ENCODE results near the gene MIX23. TPM values are rescaled to one million over a fixed set of nuclear protein-coding genes. Genes with fewer than 3 reads are reported as not detected.
A peak's percentile ranks its signal among the peaks of the same experiment; 100 is the strongest.

Gene MIX23
- total and polyA plus RNA-seq, 2 of the 4 experiments (the other 2 are of a cell fraction) = 10.0 to 26.7 TPM

DNA sequence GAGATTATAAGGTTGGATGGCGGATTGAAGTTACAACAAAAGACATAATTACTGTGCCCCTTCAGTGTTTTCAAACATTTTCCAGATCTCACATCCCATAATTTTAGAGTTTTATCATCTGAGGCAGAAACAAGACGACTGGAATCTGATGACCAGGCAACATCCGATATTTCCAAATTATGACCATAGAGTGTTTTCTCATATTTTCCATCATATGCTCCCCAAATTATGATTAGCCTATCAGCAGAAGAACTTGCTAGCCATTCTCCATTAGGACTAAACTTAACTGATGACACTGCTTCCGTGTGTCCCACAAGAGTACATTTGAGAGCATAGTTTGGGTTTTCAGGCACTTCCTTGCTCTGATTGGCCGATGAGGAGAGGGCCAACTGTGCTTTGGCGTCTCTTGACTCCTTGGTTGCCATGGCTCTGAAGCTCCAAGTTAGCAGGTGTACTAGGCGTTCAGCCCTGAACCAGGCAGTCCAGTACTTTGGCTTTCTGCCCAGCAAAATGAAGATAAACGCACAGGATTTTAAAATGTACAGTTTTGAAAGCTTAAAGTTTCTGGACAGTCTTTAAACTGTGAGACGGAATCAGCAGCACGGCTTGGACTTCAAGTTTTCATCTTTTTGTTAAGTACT lies 32.2 kb upstream of the MIX23 start (continued):
- TF ChIP-seq CTCF (conservative IDR thresholded peaks at IDR 0.05; ENCODE audit: low read depth, low read length) = no peak
- no peak for TF ChIP-seq BHLHE40 (IDR thresholded peaks at IDR 0.05; ENCODE audit: low read depth, low read length)
- TF ChIP-seq RCOR1 (IDR thresholded peaks at IDR 0.05; ENCODE audit: insufficient replicate concordance, low read length) = no peak

GRCh38 chr3:122414391-122414790 lies 31.4 kb upstream of the MIX23 start:
- Histone ChIP-seq H2AK5ac (ENCODE audit: low read depth, low read length) (no peak overlapping the region), H3K4ac (ENCODE audit: low read depth, low read length) (no peak overlapping the region), H2AFZ (replicated peaks; ENCODE audit: low read length, poor library complexity) (no peak overlapping the region), H2BK15ac (ENCODE audit: low read depth, low read length) (no peak overlapping the region), H4K5ac (ENCODE audit: low read depth, low read length) (no peak overlapping the region), H4K91ac (ENCODE audit: insufficient read depth, low read depth, low read length) (no peak overlapping the region), H3K4me3 (ENCODE audit: insufficient read depth, low read depth, low read length) (no peak overlapping the region), H3K18ac (ENCODE audit: low read depth, low read length) (no peak overlapping the region), H2AK9ac (replicated peaks; ENCODE audit: low read depth, low read length, poor library complexity) (no peak overlapping the region), H3K9ac (ENCODE audit: low read depth, low read length) (no peak overlapping the region), H3K27ac (ENCODE audit: insufficient read depth, low read length) (no peak overlapping the region), H2BK5ac (ENCODE audit: low read depth, low read length, poor library complexity, severe bottlenecking) (no peak overlapping the region), H3K4me2 (ENCODE audit: low read depth, low read length) (peak overlapping the region; percentile 93; the same call in 1 of the 2 replicates), H3K23ac (ENCODE audit: low read depth, low read length) (no peak overlapping the region), H2BK120ac (ENCODE audit: low read depth, low read length) (no peak overlapping the region), H3K36me3 (ENCODE audit: control insufficient read depth, insufficient read depth, low read length) (peaks cover 6% of the 10 kb centered on the region), H3K27me3 (ENCODE audit: control insufficient read depth, insufficient read depth, low read length) (no peaks in the 10 kb centered on the region), H3K9me3 (ENCODE audit: control insufficient read depth, insufficient read depth, low read length) (no peaks in the 10 kb centered on the region), H3K56ac (ENCODE audit: extremely low read depth, insufficient read depth, low read length) (no peak overlapping the region), H3K14ac (replicated peaks; ENCODE audit: low read depth, low read length) (no peak overlapping the region), H4K8ac (ENCODE audit: low read depth in 2 of 2, low read length in 2 of 2) (no peak overlapping the region), H2BK20ac (ENCODE audit: low read depth, low read length) (no peak overlapping the region), H3K4me1 (ENCODE audit: control insufficient read depth, insufficient read depth, low read length) (peaks cover 2% of the 10 kb centered on the region), H3K9me1 (ENCODE audit: insufficient read depth, low read length) (peaks cover 3% of the 10 kb centered on the region; the same call in 1 of the 2 replicates), H3K79me1 (ENCODE audit: low read depth in 1 of 2, low read length in 2 of 2) (peaks cover 23 to 48% of the 10 kb centered on the region in 2 experiments), H4K20me1 (ENCODE audit: insufficient read depth, low read length) (no peaks in the 10 kb centered on the region)
- ATAC-seq (ENCODE audit: low read depth) = no peak
- no CpG with 5 or more reads among the region's 3 CpGs for WGBS, 2 experiments (ENCODE audit: extremely low coverage in 2 of 2, insufficient read length in 1 of 2)
- CTCF ChIA-PET = interaction anchor here (0.6 kb wide), 1 partner anchor 133 kb away, joined by 4 read pairs; no protein-coding TSS in a partner anchor
- POLR2A ChIA-PET (ENCODE audit: unreplicated experiment) = no interaction called here
- in situ Hi-C loops (cut with MboI; ENCODE audit: low sequenced_read_pairs) (no loop called here), intact Hi-C loops (cut with micrococcal nuclease) (no loop called here), dilution Hi-C loops (cut with HindIII; ENCODE audit: low sequenced_read_pairs, unreplicated experiment) (no loop called here)
- no peak for TF ChIP-seq SMC3 (IDR thresholded peaks at IDR 0.05; ENCODE audit: low read depth, low read length)
- no TSS peak for BruUV-seq (replicated peaks)
- DNase-seq = peak; percentile 36
